AG04449 (cell line): ENCODE measurements around the gene TWIST2.
A peak's percentile ranks its signal among the peaks of the same experiment; 100 is the strongest.

ENCODE experiments used
- CTCF ChIA-PET: fragments of 350-600 bp; formaldehyde crosslinking; extraction: SDS; loops from one replicate; lab custom pipeline; 2021; ENCODE audit warnings: antibody characterized with exemption; lab: Yijun Ruan, JAX
- POLR2A ChIA-PET: fragments of 400-600, 350-600 bp; formaldehyde crosslinking; extraction: SDS; loops from one replicate; lab custom pipeline; 2020; ENCODE audit warnings: antibody characterized with exemption, inconsistent platforms; lab: Yijun Ruan, JAX
- DNase-seq: peaks from one replicate; pipeline ENCODE4 v3.0.0-alpha.2; 2010; ENCODE audit warnings: low read depth, low spot score
- H3K4me3 ChIP-seq: 2 replicates; pipeline ENCODE4 v1.5.1; 2011; ENCODE audit warnings: low read depth, mild to moderate bottlenecking, control low read depth, low read length
- TF ChIP-seq, protein P1 (sequence below): IDR thresholded peaks from one replicate; pipeline ENCODE4 v1.5.1; 2011; ENCODE audit warnings: mild to moderate bottlenecking, moderate library complexity, low read length, control low read depth, inconsistent platforms; ENCODE audit not compliant: insufficient read depth; ENCODE audit errors: missing control alignments

The TWIST2 gene

GRCh38 chr2:238847841-238848690 is at the start of gene TWIST2:
TWIST2 (plus strand) TSS chr2:238848085; CDS start chr2:238848216, 131 bp downstream.
- DNase-seq: peak; percentile 85
- TF ChIP-seq, protein P1, sequence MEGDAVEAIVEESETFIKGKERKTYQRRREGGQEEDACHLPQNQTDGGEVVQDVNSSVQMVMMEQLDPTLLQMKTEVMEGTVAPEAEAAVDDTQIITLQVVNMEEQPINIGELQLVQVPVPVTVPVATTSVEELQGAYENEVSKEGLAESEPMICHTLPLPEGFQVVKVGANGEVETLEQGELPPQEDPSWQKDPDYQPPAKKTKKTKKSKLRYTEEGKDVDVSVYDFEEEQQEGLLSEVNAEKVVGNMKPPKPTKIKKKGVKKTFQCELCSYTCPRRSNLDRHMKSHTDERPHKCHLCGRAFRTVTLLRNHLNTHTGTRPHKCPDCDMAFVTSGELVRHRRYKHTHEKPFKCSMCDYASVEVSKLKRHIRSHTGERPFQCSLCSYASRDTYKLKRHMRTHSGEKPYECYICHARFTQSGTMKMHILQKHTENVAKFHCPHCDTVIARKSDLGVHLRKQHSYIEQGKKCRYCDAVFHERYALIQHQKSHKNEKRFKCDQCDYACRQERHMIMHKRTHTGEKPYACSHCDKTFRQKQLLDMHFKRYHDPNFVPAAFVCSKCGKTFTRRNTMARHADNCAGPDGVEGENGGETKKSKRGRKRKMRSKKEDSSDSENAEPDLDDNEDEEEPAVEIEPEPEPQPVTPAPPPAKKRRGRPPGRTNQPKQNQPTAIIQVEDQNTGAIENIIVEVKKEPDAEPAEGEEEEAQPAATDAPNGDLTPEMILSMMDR: peak; percentile 26
- H3K4me3 ChIP-seq: peak within 1 kb of the TSS; percentile 89
- ChIA-PET CTCF (interaction anchor here (0.7 to 3.8 kb wide), 14 partner anchors 10 to 477 kb away, joined by 3 to 25 read pairs (median 4); no protein-coding TSS in a partner anchor), POLR2A (interaction anchor here (0.7 to 2.6 kb wide), 17 partner anchors 8 to 330 kb away, joined by 3 to 22 read pairs (median 4); no protein-coding TSS in a partner anchor)

DNA sequence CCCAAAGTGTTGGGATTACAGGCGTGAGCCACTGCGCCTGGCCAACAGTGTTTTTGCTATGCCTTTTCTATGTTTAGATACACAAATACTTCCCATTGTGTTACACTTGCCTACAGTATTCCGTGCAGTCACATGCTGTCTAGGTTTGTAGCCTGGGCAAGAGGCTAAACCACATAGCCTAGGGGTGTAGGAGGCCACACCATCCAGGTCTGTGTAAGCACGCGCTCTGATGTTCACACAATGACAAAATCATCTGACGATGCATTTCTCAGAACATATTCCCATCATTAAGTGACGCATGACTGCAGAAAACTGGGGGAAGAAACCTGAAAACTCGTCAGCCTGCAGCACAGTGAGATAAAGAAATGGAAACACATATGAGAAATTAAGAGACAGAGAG is 46.1 kb upstream of the TWIST2 start:
- TF ChIP-seq, protein P1: no peak
- no peak overlapping the region for H3K4me3 ChIP-seq
- CTCF ChIA-PET: interaction anchor here (1.4 kb wide), 1 partner anchor 17 kb away, joined by 4 read pairs; no protein-coding TSS in a partner anchor
- no peak for DNase-seq
- POLR2A ChIA-PET: no interaction called here

GRCh38 chr2:238802957-238803356 is 44.9 kb upstream of the TWIST2 start:
- TF ChIP-seq, protein P1: no peak
- no peak overlapping the region for H3K4me3 ChIP-seq
- ChIA-PET CTCF (interaction anchor here (1.4 kb wide), 1 partner anchor 18 kb away, joined by 4 read pairs; no protein-coding TSS in a partner anchor), POLR2A (no interaction called here)
- DNase-seq: no peak

- no peak for DNase-seq
- CTCF ChIA-PET: interaction anchor here (0.7 to 1.2 kb wide), 3 partner anchors 19 to 434 kb away, joined by 3 to 5 read pairs (median 3); no protein-coding TSS in a partner anchor
- POLR2A ChIA-PET: no interaction called here
- no peak overlapping the region for H3K4me3 ChIP-seq
- TF ChIP-seq, protein P1: no peak
These were observed 43.7 kb upstream of the TWIST2 start for GRCh38 chr2:238803996-238804870.

DNA sequence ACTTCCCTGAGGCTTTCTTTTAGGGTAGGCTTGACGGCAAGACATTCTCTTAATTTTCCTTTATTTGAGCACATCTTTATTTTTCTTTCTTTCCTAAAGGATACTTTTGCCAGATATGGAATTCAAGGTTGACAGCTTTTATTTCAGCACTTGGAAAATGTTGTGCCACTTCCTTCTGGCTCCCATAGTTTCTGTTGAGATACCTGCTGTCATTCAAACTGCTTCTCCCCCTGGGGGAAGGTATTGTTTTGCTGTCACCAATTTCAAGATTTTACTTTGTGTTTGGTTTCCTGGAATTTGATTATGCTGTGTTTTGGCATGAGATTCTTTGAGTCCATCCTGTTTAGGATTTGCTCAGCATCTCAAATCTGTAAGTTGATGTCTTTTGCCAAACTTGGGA is 39.1 kb upstream of the TWIST2 start:
- DNase-seq: no peak
- ChIA-PET CTCF (interaction anchor here (1.2 kb wide), 2 partner anchors 23 to 24 kb away, joined by 4 read pairs; no protein-coding TSS in a partner anchor), POLR2A (no interaction called here)

More for the DNA sequence above, 39.1 kb upstream of the TWIST2 start:
- no peak overlapping the region for H3K4me3 ChIP-seq
- TF ChIP-seq, protein P1: no peak
